ENCODE results near the gene BHLHE23.
"Not testable (repeated sequence)": the region's sequence is repeated elsewhere in the genome, so short reads cannot be mapped to it uniquely, and the experiment has no call there.

The BHLHE23 gene

GRCh38 chr20:63043348-63044203, 36.8 kb upstream of the BHLHE23 start:
- DNase-seq (ENCODE audit: low read depth) = no peak

- DNase-seq (ENCODE audit: low read depth) = no peak
Measured at GRCh38 chr20:63042448-63043071, 35.8 kb upstream of the BHLHE23 start.

GRCh38 chr20:63041776-63042175, 35.0 kb upstream of the BHLHE23 start:
- no peak for DNase-seq (ENCODE audit: low read depth)

GRCh38 chr20:63037669-63038268, 31.0 kb upstream of the BHLHE23 start:
- no peak for DNase-seq (ENCODE audit: low read depth)

GRCh38 chr20:63036291-63036690, 29.5 kb upstream of the BHLHE23 start:
- DNase-seq (ENCODE audit: low read depth) = no peak

GRCh38 chr20:63035603-63036185, 28.9 kb upstream of the BHLHE23 start:
- DNase-seq (ENCODE audit: low read depth) = no peak

GRCh38 chr20:63034710-63035602, 28.2 kb upstream of the BHLHE23 start:
- DNase-seq (ENCODE audit: low read depth) = not testable (repeated sequence)

- no peak for DNase-seq (ENCODE audit: low read depth)
Measured at GRCh38 chr20:63033794-63034709, 27.3 kb upstream of the BHLHE23 start.

GRCh38 chr20:63032861-63033793, 26.4 kb upstream of the BHLHE23 start:
- DNase-seq (ENCODE audit: low read depth) = no peak

GRCh38 chr20:63032026-63032800, 25.4 kb upstream of the BHLHE23 start:
- no peak for DNase-seq (ENCODE audit: low read depth)

- no peak for DNase-seq (ENCODE audit: low read depth)
Measured at GRCh38 chr20:63031251-63032014, 24.7 kb upstream of the BHLHE23 start.

GRCh38 chr20:63029358-63030121, 22.8 kb upstream of the BHLHE23 start:
- DNase-seq (ENCODE audit: low read depth) = no peak

GRCh38 chr20:63028461-63028921, 21.7 kb upstream of the BHLHE23 start:
- DNase-seq (ENCODE audit: low read depth) = no peak

- no peak for DNase-seq (ENCODE audit: low read depth)
Measured at GRCh38 chr20:63027922-63028389, 21.2 kb upstream of the BHLHE23 start.

GRCh38 chr20:63027221-63027921, 20.6 kb upstream of the BHLHE23 start:
- DNase-seq (ENCODE audit: low read depth) = no peak

GRCh38 chr20:63026582-63027165, 19.9 kb upstream of the BHLHE23 start:
- DNase-seq (ENCODE audit: low read depth) = no peak

All from activated T-cell treated with anti-CD3 and anti-CD28 coated beads for 24 hours (primary cell).